Neuronal stem cell (in vitro differentiated cells): Measurements from ENCODE around the gene PDE6C.

Experiments
- DNase-seq: peaks from one replicate; pipeline ENCODE4 v3.0.0-alpha.2; 2013; ENCODE audit warnings: low spot score
- H2AFZ ChIP-seq: one replicate; pipeline ENCODE4 v1.6.1; 2013; ENCODE audit warnings: mild to moderate bottlenecking, low read length, inconsistent platforms
- H2AK5ac ChIP-seq: 2 replicates; pipeline ENCODE4 v1.6.1; 2013; ENCODE audit warnings: low read depth, mild to moderate bottlenecking, inconsistent platforms, low read length, moderate library complexity, mixed read lengths
- H2BK120ac ChIP-seq: 2 replicates; pipeline ENCODE4 v1.6.1; 2013; ENCODE audit warnings: low read depth, mild to moderate bottlenecking, inconsistent platforms, low read length, moderate library complexity, mixed read lengths
- H2BK12ac ChIP-seq: one replicate; pipeline ENCODE4 v1.6.1; 2013; ENCODE audit warnings: low read length, inconsistent platforms
- H2BK15ac ChIP-seq: 2 replicates; pipeline ENCODE4 v1.6.1; 2013; ENCODE audit warnings: mild to moderate bottlenecking, low read length, inconsistent platforms, mixed read lengths
- H2BK5ac ChIP-seq: one replicate; pipeline ENCODE4 v1.6.1; 2013; ENCODE audit warnings: inconsistent platforms, mild to moderate bottlenecking, low read length, moderate library complexity
- H3K14ac ChIP-seq: one replicate; pipeline ENCODE4 v1.6.1; 2013; ENCODE audit warnings: low read length, inconsistent platforms
- H3K18ac ChIP-seq: 2 replicates; pipeline ENCODE4 v1.6.1; 2013; ENCODE audit warnings: low read length, inconsistent platforms
- H3K23ac ChIP-seq: 2 replicates; pipeline ENCODE4 v1.6.1; 2013; ENCODE audit warnings: low read depth, mild to moderate bottlenecking, mixed read lengths, low read length, inconsistent platforms; ENCODE audit not compliant: poor library complexity
- H3K27ac ChIP-seq: replicated peaks from 3 replicates; pipeline ENCODE4 v1.5.1; 2013; ENCODE audit warnings: low read length, inconsistent platforms
- H3K27me3 ChIP-seq, 3 experiments: 2 replicates each; pipeline ENCODE4 v1.6.1; 2013; ENCODE audit warnings: low read length in 3 of 3, mild to moderate bottlenecking in 2 of 3, inconsistent platforms in 1 of 3, low read depth in 1 of 3, mixed read lengths in 1 of 3, moderate library complexity in 1 of 3; ENCODE audit not compliant: control insufficient read depth in 3 of 3, insufficient read depth in 3 of 3
- H3K36me3 ChIP-seq, 2 donors: replicated peaks in 1 of 2; 2 replicates each; pipeline ENCODE4 v1.6.1; 2013; ENCODE audit warnings: low read length in 2 of 2; ENCODE audit not compliant: control insufficient read depth in 2 of 2, insufficient read depth in 2 of 2
- H3K4ac ChIP-seq: 2 replicates; pipeline ENCODE4 v1.6.1; 2013; ENCODE audit warnings: inconsistent platforms, mild to moderate bottlenecking, low read length, moderate library complexity
- H3K4me1 ChIP-seq, 2 donors: 1 replicate in 1 of 2; 2 replicates in 1 of 2; pipeline ENCODE4 v1.6.1; 2013; ENCODE audit warnings: low read length in 2 of 2, low read depth in 1 of 2; ENCODE audit not compliant: control insufficient read depth in 2 of 2, insufficient read depth in 1 of 2
- H3K4me2 ChIP-seq: one replicate; pipeline ENCODE4 v1.6.1; 2013; ENCODE audit warnings: mild to moderate bottlenecking, low read length, inconsistent platforms; ENCODE audit not compliant: insufficient read depth, poor library complexity, severe bottlenecking
- H3K4me3 ChIP-seq, 2 donors: 2 replicates each; pipeline ENCODE4 v1.5.1; 2013; ENCODE audit warnings: low read length in 2 of 2, mild to moderate bottlenecking in 2 of 2, inconsistent platforms in 1 of 2, moderate library complexity in 1 of 2
- H3K79me1 ChIP-seq: one replicate; pipeline ENCODE4 v1.6.1; 2013; ENCODE audit warnings: low read depth, mild to moderate bottlenecking, inconsistent platforms, low read length, moderate library complexity
- H3K9ac ChIP-seq: one replicate; pipeline ENCODE4 v1.6.1; 2013; ENCODE audit warnings: mild to moderate bottlenecking, low read depth, low read length, inconsistent platforms; ENCODE audit not compliant: poor library complexity
- H3K9me3 ChIP-seq, 2 donors: replicated peaks in 1 of 2; 2 replicates each; pipeline versions ENCODE3 to v1.6.1; 2013; ENCODE audit warnings: low read length in 2 of 2, mild to moderate bottlenecking in 2 of 2, inconsistent platforms in 1 of 2, low read depth in 1 of 2, mixed read lengths in 1 of 2, moderate library complexity in 1 of 2; ENCODE audit not compliant: control insufficient read depth in 2 of 2, insufficient read depth in 1 of 2
- H4K8ac ChIP-seq: one replicate; pipeline ENCODE4 v1.6.1; 2013; ENCODE audit warnings: low read depth, mild to moderate bottlenecking, inconsistent platforms, low read length, moderate library complexity
- H4K91ac ChIP-seq: one replicate; pipeline ENCODE4 v1.6.1; 2013; ENCODE audit warnings: low read length, low read depth, mild to moderate bottlenecking, inconsistent platforms; ENCODE audit not compliant: poor library complexity
- WGBS, 2 donors: extraction: QIAGEN DNeasy Blood & Tissue Kit; methylation state at CpG; one replicate each; pipeline ENCODE4 v1.1.7; 2013; ENCODE audit warnings: missing lambda C conversion rate in 2 of 2, mixed read lengths in 1 of 2; ENCODE audit not compliant: insufficient read length in 2 of 2, insufficient replicate concordance in 1 of 2; ENCODE audit errors: extremely low coverage in 2 of 2; 5-methylcytosine and 5-hydroxymethylcytosine counted together

Gene PDE6C

GRCh38 chr10:93672890-93673289 lies 60.6 kb downstream of the PDE6C start:
- Histone ChIP-seq H2BK12ac (no peak overlapping the region), H2BK120ac (no peak overlapping the region), H3K4me2 (no peak overlapping the region), H4K8ac (no peak overlapping the region), H3K18ac (no peak overlapping the region), H3K4ac (no peak overlapping the region), H3K4me1 (no peaks in the 10 kb centered on the region), H3K4me3 (no peak overlapping the region), H3K27me3 (no peaks in the 10 kb centered on the region), H3K36me3 (peaks cover 0 to 91% of the 10 kb centered on the region in 2 donors), H3K9ac (no peak overlapping the region), H3K27ac (no peak overlapping the region), H2BK15ac (no peak overlapping the region), H2BK5ac (no peak overlapping the region), H2AFZ (no peak overlapping the region), H3K79me1 (no peaks in the 10 kb centered on the region), H3K9me3 (no peaks in the 10 kb centered on the region), H3K23ac (no peak overlapping the region), H2AK5ac (no peak overlapping the region), H4K91ac (no peak overlapping the region), H3K14ac (no peak overlapping the region)
- no CpG with 5 or more reads among the region's 2 CpGs for WGBS, 2 donors
- no peak for DNase-seq

GRCh38 chr10:93673791-93674190 lies 61.5 kb downstream of the PDE6C start:
- no peak overlapping the region for H4K91ac ChIP-seq

GRCh38 chr10:93678386-93678785 lies 66.0 kb downstream of the PDE6C start:
- H2BK15ac ChIP-seq = no peak overlapping the region
- no peaks in the 10 kb centered on the region for H3K9me3 ChIP-seq
- no CpG with 5 or more reads among the region's 4 CpGs for WGBS, 2 donors
- H2AFZ ChIP-seq = no peak overlapping the region
- H2BK120ac ChIP-seq = no peak overlapping the region
- no peak overlapping the region for H3K4me3 ChIP-seq
- no peak overlapping the region for H2AK5ac ChIP-seq
- no peak overlapping the region for H2BK5ac ChIP-seq
- H3K4ac ChIP-seq = no peak overlapping the region
- H3K79me1 ChIP-seq = no peaks in the 10 kb centered on the region
- DNase-seq = no peak
- H3K4me2 ChIP-seq = no peak overlapping the region
- H3K27me3 ChIP-seq = no peaks in the 10 kb centered on the region
- no peak overlapping the region for H4K8ac ChIP-seq
- no peak overlapping the region for H3K14ac ChIP-seq
- H3K18ac ChIP-seq = no peak overlapping the region
- H3K27ac ChIP-seq = no peak overlapping the region
- peaks cover 0 to 79% of the 10 kb centered on the region in 2 donors for H3K36me3 ChIP-seq
- no peak overlapping the region for H3K23ac ChIP-seq
- H3K4me1 ChIP-seq = no peaks in the 10 kb centered on the region
- no peak overlapping the region for H4K91ac ChIP-seq
- H2BK12ac ChIP-seq = no peak overlapping the region
- no peak overlapping the region for H3K9ac ChIP-seq

More at GRCh38 chr10:93673791-93674190, 61.5 kb downstream of the PDE6C start:
- H3K4me2 ChIP-seq = no peak overlapping the region
- WGBS, 2 donors = no CpG with 5 or more reads among the region's 2 CpGs
- no peak overlapping the region for H3K18ac ChIP-seq
- no peak for DNase-seq
- no peaks in the 10 kb centered on the region for H3K4me1 ChIP-seq
- H3K27ac ChIP-seq = no peak overlapping the region
- no peak overlapping the region for H3K14ac ChIP-seq
- H4K8ac ChIP-seq = no peak overlapping the region
- H3K79me1 ChIP-seq = no peaks in the 10 kb centered on the region
- H2AFZ ChIP-seq = no peak overlapping the region
- H2BK15ac ChIP-seq = no peak overlapping the region
- peaks cover 0 to 91% of the 10 kb centered on the region in 2 donors for H3K36me3 ChIP-seq
- H2AK5ac ChIP-seq = no peak overlapping the region
- no peaks in the 10 kb centered on the region for H3K27me3 ChIP-seq
- H3K9me3 ChIP-seq = no peaks in the 10 kb centered on the region
- H3K4ac ChIP-seq = no peak overlapping the region
- H2BK5ac ChIP-seq = no peak overlapping the region
- H3K4me3 ChIP-seq = no peak overlapping the region
- H3K9ac ChIP-seq = no peak overlapping the region
- H3K23ac ChIP-seq = no peak overlapping the region
- H2BK12ac ChIP-seq = no peak overlapping the region
- H2BK120ac ChIP-seq = no peak overlapping the region

- Histone ChIP-seq H3K23ac (no peak overlapping the region), H3K18ac (no peak overlapping the region), H3K79me1 (no peaks in the 10 kb centered on the region), H4K91ac (no peak overlapping the region), H3K4me3 (no peak overlapping the region), H3K4me2 (no peak overlapping the region), H2BK12ac (no peak overlapping the region), H3K14ac (no peak overlapping the region), H3K4ac (no peak overlapping the region), H2AK5ac (no peak overlapping the region), H3K9me3 (no peaks in the 10 kb centered on the region), H3K27me3 (no peaks in the 10 kb centered on the region), H3K4me1 (no peaks in the 10 kb centered on the region), H2BK15ac (no peak overlapping the region), H2BK5ac (no peak overlapping the region), H4K8ac (no peak overlapping the region), H3K36me3 (peaks cover 0 to 73% of the 10 kb centered on the region in 2 donors), H2AFZ (no peak overlapping the region), H3K27ac (no peak overlapping the region), H2BK120ac (no peak overlapping the region), H3K9ac (no peak overlapping the region)
- no peak for DNase-seq
- no CpG with 5 or more reads among the region's 3 CpGs for WGBS, 2 donors
Measured at GRCh38 chr10:93678805-93679587, 66.7 kb downstream of the PDE6C start.
